HepG2 (cell line): Measurements from ENCODE around the gene TNFRSF18. TPM values are rescaled to one million over a fixed set of nuclear protein-coding genes. Genes with fewer than 3 reads are reported as not detected.

Experiments
- ATAC-seq: fragments of 200-7000 bp; cut with Tn5 transposase; 3 replicates; pipeline ENCODE4 v1.9.1; 2020; ENCODE audit warnings: mild to moderate bottlenecking, moderate library complexity
- BruUV-seq: library from RNA; stranded (reverse); fragments of 400-500 nt; replicated peaks from 2 replicates; lab custom pipeline; 2021; lab: Mats Ljungman, UMichigan
- CTCF ChIA-PET: fragments of 300-600 bp; formaldehyde crosslinking; extraction: SDS; loops from one replicate; lab custom pipeline; 2021; ENCODE audit warnings: low total read pairs, inconsistent platforms, low intra/inter-chr PET ratio; lab: Yijun Ruan, JAX
- POLR2A ChIA-PET: fragments of 350-600 bp; sonication (Branson Sonifier 250); formaldehyde crosslinking; loops from one replicate; lab custom pipeline; 2020; ENCODE audit warnings: antibody characterized with exemption, inconsistent platforms; lab: Yijun Ruan, JAX
- DNase-seq: peaks from one replicate; pipeline ENCODE4 v3.0.0-alpha.2; 2015; ENCODE audit warnings: low spot score
- FAIRE-seq: peaks from 3 replicates; lab custom pipeline; 2011; peaks lifted over from hg19 to GRCh38; lab: Jason Lieb, UNC
- H2AFZ ChIP-seq: one replicate; pipeline ENCODE4 v1.6.1; 2011; ENCODE audit warnings: low read length, inconsistent platforms
- H3K27ac ChIP-seq: fragments of 300-600 bp; 3 replicates; pipeline ENCODE4 v1.8.0; 2011; ENCODE audit warnings: mixed run types, mild to moderate bottlenecking, mixed read lengths, low read length, inconsistent platforms; ENCODE audit not compliant: insufficient read depth; ENCODE audit errors: extremely low read length
- H3K27me3 ChIP-seq, 2 experiments: fragments of 200-600 bp in 1 of 2; 2 replicates in 1 of 2; 3 replicates in 1 of 2; pipeline versions ENCODE4 v1.6.0 to v1.8.0; 2011; ENCODE audit warnings: low read length in 2 of 2, mild to moderate bottlenecking in 2 of 2, moderate library complexity in 2 of 2, inconsistent platforms in 1 of 2; ENCODE audit not compliant: insufficient read depth in 2 of 2, control insufficient read depth in 1 of 2
- H3K36me3 ChIP-seq, 2 experiments: fragments of 200-600 bp in 1 of 2; replicated peaks in 1 of 2; 2 replicates in 1 of 2; 3 replicates in 1 of 2; pipeline versions ENCODE4 v1.5.1 to v1.8.0; 2011; ENCODE audit warnings: low read length in 2 of 2, inconsistent platforms in 1 of 2; ENCODE audit not compliant: insufficient read depth in 2 of 2, control insufficient read depth in 1 of 2
- H3K4me1 ChIP-seq: 2 replicates; pipeline ENCODE4 v1.5.1; 2012; ENCODE audit warnings: low read length, inconsistent platforms; ENCODE audit not compliant: insufficient read depth
- H3K4me2 ChIP-seq: 2 replicates; pipeline ENCODE4 v1.6.0; 2011; ENCODE audit warnings: low read depth, low read length, inconsistent platforms
- H3K4me3 ChIP-seq, 3 experiments: fragments of 200-600 bp in 1 of 3; sonication (generic), shearing (Covaris generic) in 1 of 3; replicated peaks in 1 of 3; 2 replicates each; pipeline ENCODE4 v1.5.1; 2011 to 2016; ENCODE audit warnings: low read length in 3 of 3, inconsistent platforms in 2 of 3, low read depth in 2 of 3, mild to moderate bottlenecking in 2 of 3, control low read depth in 1 of 3, mixed read lengths in 1 of 3; ENCODE audit not compliant: insufficient read depth in 1 of 3
- H3K79me2 ChIP-seq: one replicate; pipeline ENCODE4 v1.6.1; 2011; ENCODE audit warnings: low read length, inconsistent platforms; ENCODE audit not compliant: insufficient read depth
- H3K9ac ChIP-seq: 2 replicates; pipeline ENCODE4 v1.6.0; 2011; ENCODE audit warnings: mild to moderate bottlenecking, low read depth, low read length, inconsistent platforms; ENCODE audit not compliant: insufficient read depth
- H3K9me3 ChIP-seq: 2 replicates; pipeline ENCODE4 v1.5.1; 2012; ENCODE audit warnings: mild to moderate bottlenecking, low read length
- H4K20me1 ChIP-seq: 2 replicates; pipeline ENCODE4 v1.6.0; 2011; ENCODE audit warnings: inconsistent platforms, mild to moderate bottlenecking, low read length, moderate library complexity; ENCODE audit not compliant: insufficient read depth
- ATF7-NPFF ChIP-seq: sonication (generic); formaldehyde crosslinking; IDR thresholded peaks from 2 replicates; pipeline ENCODE4 v1.8.1; 2023; ENCODE audit warnings: mild to moderate bottlenecking, low read depth, missing genetic modification reagents, moderate library complexity
- ATM ChIP-seq: fragments of 450-650 bp; IDR thresholded peaks from 2 replicates; pipeline ENCODE4 v1.7.1; 2017; ENCODE audit warnings: mild to moderate bottlenecking, borderline replicate concordance
- BCL6 ChIP-seq: IDR thresholded peaks from 2 replicates; pipeline ENCODE4 v1.6.1; 2016; ENCODE audit warnings: missing genetic modification reagents, missing compliant biosample characterization
- GATA4 ChIP-seq: sonication (generic); IDR thresholded peaks from 2 replicates; pipeline ENCODE4 v1.6.1; 2016; ENCODE audit warnings: antibody characterized with exemption, low read depth, borderline replicate concordance
- KMT2A ChIP-seq: sonication (generic); formaldehyde crosslinking; IDR thresholded peaks from 2 replicates; pipeline ENCODE4 v1.4.0; 2020; ENCODE audit warnings: missing genetic modification reagents
- MIXL1 ChIP-seq: IDR thresholded peaks from 2 replicates; pipeline ENCODE4 v1.6.1; 2016
- NFE2L1 ChIP-seq: sonication (generic); formaldehyde crosslinking; IDR thresholded peaks from 2 replicates; pipeline ENCODE4 v1.4.0; 2020; ENCODE audit warnings: missing genetic modification reagents, mild to moderate bottlenecking, borderline replicate concordance
- NFRKB ChIP-seq: fragments of 450-650 bp; IDR thresholded peaks from 2 replicates; pipeline ENCODE4 v1.6.1; 2017
- PHB2 ChIP-seq: fragments of 450-650 bp; IDR thresholded peaks from 2 replicates; pipeline ENCODE4 v1.6.1; 2018; ENCODE audit not compliant: partially characterized antibody
- REXO4 ChIP-seq: sonication (generic); formaldehyde crosslinking; IDR thresholded peaks from 2 replicates; pipeline ENCODE4 v1.8.0; 2022; ENCODE audit warnings: missing genetic modification reagents, mild to moderate bottlenecking, borderline replicate concordance
- ZNF547 ChIP-seq: sonication (generic); formaldehyde crosslinking; IDR thresholded peaks from 2 replicates; pipeline ENCODE4 v1.5.1; 2020; ENCODE audit warnings: mild to moderate bottlenecking, missing genetic modification reagents
- ZNF562 ChIP-seq: sonication (generic); formaldehyde crosslinking; IDR thresholded peaks from 2 replicates; pipeline ENCODE4 v1.8.0; 2022; ENCODE audit warnings: missing genetic modification reagents, borderline replicate concordance
- ZNF75D ChIP-seq: sonication (generic); formaldehyde crosslinking; IDR thresholded peaks from 2 replicates; pipeline ENCODE4 v1.8.1; 2023; ENCODE audit warnings: missing genetic modification reagents, mild to moderate bottlenecking, borderline replicate concordance
- ZNF788 ChIP-seq: sonication (generic); formaldehyde crosslinking; IDR thresholded peaks from 2 replicates; pipeline ENCODE4 v1.5.0; 2020; ENCODE audit warnings: mild to moderate bottlenecking, missing genetic modification reagents, borderline replicate concordance
- ZNF839 ChIP-seq: sonication (generic); formaldehyde crosslinking; IDR thresholded peaks from 2 replicates; pipeline ENCODE4 v1.4.0; 2020; ENCODE audit warnings: missing genetic modification reagents, mild to moderate bottlenecking, borderline replicate concordance
- ZZZ3 ChIP-seq: sonication (generic); formaldehyde crosslinking; IDR thresholded peaks from 2 replicates; pipeline ENCODE4 v1.4.0; 2020; ENCODE audit warnings: missing genetic modification reagents, mild to moderate bottlenecking, borderline replicate concordance
- WGBS: methylation state at CpG from one replicate; pipeline ENCODE4 v1.1.6; 2017; ENCODE audit warnings: low lambda C conversion rate; 5-methylcytosine and 5-hydroxymethylcytosine counted together
- in situ Hi-C: cut with HindIII; loops from 2 replicates; pipeline ENCODE4 v1.10.0; 2017; ENCODE audit warnings: low pct_unique_long_range_greater_than_20kb; ENCODE audit not compliant: extremely low pct_ligation_motif_present
- intact Hi-C: fragments of 100-400 bp; cut with micrococcal nuclease; formaldehyde crosslinking; loops from one replicate; pipeline ENCODE4 v1.10.0; 2022; ENCODE audit not compliant: unreplicated experiment
- polyA plus RNA-seq, 8 experiments: library from polyadenylated mRNA; depleted of rRNA in 3 of 8; stranded (reverse) in 7 of 8; unstranded in 1 of 8; fragments of >200 nt; fragmentation: Illumina TruSeq in 4 of 8; extraction: Trizol in 4 of 8; gene quantifications; 2 replicates each; pipeline versions ENCODE4 v1.2.1 to v1.2.3, GENCODE V29; 2011 to 2016; ENCODE audit warnings: low read depth in 4 of 8, missing spikeins in 1 of 8, mixed read lengths in 1 of 8; ENCODE audit not compliant: insufficient read depth in 1 of 8
- total RNA-seq, 5 experiments: library from RNA; depleted of rRNA; stranded (reverse); fragments of >200 nt; fragmentation: Illumina TruSeq; extraction: Trizol; gene quantifications; 2 replicates each; pipeline ENCODE4 v1.2.3, GENCODE V29; 2016; ENCODE audit warnings: low read depth in 1 of 5
- TF ChIP-seq, protein P1 (sequence below): sonication (generic); formaldehyde crosslinking; IDR thresholded peaks from 2 replicates; pipeline ENCODE4 v1.8.1; 2022; ENCODE audit warnings: low read depth, mild to moderate bottlenecking, missing genetic modification reagents
- TF ChIP-seq, protein P2 (sequence below): sonication (generic); formaldehyde crosslinking; conservative IDR thresholded peaks from 2 replicates; pipeline ENCODE4 v1.8.0; 2022; ENCODE audit warnings: missing genetic modification reagents
- TF ChIP-seq, protein P3 (sequence below): sonication (generic); formaldehyde crosslinking; IDR thresholded peaks from 2 replicates; pipeline ENCODE4 v1.4.0; 2020; ENCODE audit warnings: mild to moderate bottlenecking, low read depth, missing genetic modification reagents

The TNFRSF18 gene
- total and polyA plus RNA-seq, 2 of the 13 experiments (the other 11 are each of a cell fraction or from before 2014, with no cell fraction given), result not detected

DNA sequence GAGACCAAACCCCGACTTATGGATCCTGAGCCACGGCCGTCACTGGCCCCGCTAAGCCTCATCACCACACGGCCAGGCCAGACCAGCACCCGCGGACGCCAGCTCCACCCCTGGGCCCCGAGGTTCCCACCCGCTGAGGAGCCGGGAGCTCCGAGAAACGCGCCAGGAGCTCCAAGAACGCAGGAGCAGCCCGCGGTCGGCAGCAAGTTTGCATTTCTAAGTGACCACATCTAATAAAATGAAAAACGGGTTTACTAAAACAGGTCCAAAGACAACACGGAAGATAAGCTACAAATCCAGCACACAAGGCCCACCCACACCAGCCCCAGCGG is 48.2 kb upstream of the TNFRSF18 start:
- no peak for TF ChIP-seq MIXL1 (CRISPR knock-in tag)
- no peak for TF ChIP-seq ZNF562 (CRISPR knock-in tag)
- no peak for TF ChIP-seq ZNF839 (CRISPR knock-in tag)
- TF ChIP-seq REXO4, result no peak
- TF ChIP-seq BCL6 (CRISPR knock-in tag), result no peak
- TF ChIP-seq ZNF75D, result no peak
- TF ChIP-seq ZNF788 (CRISPR knock-in tag), result no peak
- TF ChIP-seq, protein P1, sequence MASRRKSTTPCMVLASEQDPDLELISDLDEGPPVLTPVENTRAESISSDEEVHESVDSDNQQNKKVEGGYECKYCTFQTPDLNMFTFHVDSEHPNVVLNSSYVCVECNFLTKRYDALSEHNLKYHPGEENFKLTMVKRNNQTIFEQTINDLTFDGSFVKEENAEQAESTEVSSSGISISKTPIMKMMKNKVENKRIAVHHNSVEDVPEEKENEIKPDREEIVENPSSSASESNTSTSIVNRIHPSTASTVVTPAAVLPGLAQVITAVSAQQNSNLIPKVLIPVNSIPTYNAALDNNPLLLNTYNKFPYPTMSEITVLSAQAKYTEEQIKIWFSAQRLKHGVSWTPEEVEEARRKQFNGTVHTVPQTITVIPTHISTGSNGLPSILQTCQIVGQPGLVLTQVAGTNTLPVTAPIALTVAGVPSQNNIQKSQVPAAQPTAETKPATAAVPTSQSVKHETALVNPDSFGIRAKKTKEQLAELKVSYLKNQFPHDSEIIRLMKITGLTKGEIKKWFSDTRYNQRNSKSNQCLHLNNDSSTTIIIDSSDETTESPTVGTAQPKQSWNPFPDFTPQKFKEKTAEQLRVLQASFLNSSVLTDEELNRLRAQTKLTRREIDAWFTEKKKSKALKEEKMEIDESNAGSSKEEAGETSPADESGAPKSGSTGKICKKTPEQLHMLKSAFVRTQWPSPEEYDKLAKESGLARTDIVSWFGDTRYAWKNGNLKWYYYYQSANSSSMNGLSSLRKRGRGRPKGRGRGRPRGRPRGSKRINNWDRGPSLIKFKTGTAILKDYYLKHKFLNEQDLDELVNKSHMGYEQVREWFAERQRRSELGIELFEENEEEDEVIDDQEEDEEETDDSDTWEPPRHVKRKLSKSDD, result no peak
- TF ChIP-seq NFRKB, result no peak
- no peak for TF ChIP-seq ZNF547 (CRISPR knock-in tag)
- no peak for TF ChIP-seq NFE2L1 (CRISPR knock-in tag)
- no peak for TF ChIP-seq ZZZ3 (CRISPR knock-in tag)
- TF ChIP-seq ATF7-NPFF (CRISPR knock-in tag), result no peak
- TF ChIP-seq, protein P2, sequence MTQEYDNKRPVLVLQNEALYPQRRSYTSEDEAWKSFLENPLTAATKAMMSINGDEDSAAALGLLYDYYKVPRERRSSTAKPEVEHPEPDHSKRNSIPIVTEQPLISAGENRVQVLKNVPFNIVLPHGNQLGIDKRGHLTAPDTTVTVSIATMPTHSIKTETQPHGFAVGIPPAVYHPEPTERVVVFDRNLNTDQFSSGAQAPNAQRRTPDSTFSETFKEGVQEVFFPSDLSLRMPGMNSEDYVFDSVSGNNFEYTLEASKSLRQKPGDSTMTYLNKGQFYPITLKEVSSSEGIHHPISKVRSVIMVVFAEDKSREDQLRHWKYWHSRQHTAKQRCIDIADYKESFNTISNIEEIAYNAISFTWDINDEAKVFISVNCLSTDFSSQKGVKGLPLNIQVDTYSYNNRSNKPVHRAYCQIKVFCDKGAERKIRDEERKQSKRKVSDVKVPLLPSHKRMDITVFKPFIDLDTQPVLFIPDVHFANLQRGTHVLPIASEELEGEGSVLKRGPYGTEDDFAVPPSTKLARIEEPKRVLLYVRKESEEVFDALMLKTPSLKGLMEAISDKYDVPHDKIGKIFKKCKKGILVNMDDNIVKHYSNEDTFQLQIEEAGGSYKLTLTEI, result no peak
- TF ChIP-seq, protein P3, sequence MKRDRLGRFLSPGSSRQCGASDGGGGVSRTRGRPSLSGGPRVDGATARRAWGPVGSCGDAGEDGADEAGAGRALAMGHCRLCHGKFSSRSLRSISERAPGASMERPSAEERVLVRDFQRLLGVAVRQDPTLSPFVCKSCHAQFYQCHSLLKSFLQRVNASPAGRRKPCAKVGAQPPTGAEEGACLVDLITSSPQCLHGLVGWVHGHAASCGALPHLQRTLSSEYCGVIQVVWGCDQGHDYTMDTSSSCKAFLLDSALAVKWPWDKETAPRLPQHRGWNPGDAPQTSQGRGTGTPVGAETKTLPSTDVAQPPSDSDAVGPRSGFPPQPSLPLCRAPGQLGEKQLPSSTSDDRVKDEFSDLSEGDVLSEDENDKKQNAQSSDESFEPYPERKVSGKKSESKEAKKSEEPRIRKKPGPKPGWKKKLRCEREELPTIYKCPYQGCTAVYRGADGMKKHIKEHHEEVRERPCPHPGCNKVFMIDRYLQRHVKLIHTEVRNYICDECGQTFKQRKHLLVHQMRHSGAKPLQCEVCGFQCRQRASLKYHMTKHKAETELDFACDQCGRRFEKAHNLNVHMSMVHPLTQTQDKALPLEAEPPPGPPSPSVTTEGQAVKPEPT (CRISPR knock-in tag), result no peak
- TF ChIP-seq KMT2A, result no peak
- no peak for TF ChIP-seq PHB2
- no peak for TF ChIP-seq GATA4
- TF ChIP-seq ATM, result no peak
- TF ChIP-seq, all 625 proteins: peak for 0
- ATAC-seq, result no peak
- POLR2A ChIA-PET, result no interaction called here
- Histone ChIP-seq H3K9me3 (no peaks in the 10 kb centered on the region), H3K36me3 (peaks cover 12 to 26% of the 10 kb centered on the region in 2 experiments; a peak in 4 of 5 replicates), H3K9ac (no peak overlapping the region), H2AFZ (no peak overlapping the region), H4K20me1 (no peaks in the 10 kb centered on the region), H3K4me2 (no peak overlapping the region), H3K27ac (no peak overlapping the region), H3K79me2 (no peaks in the 10 kb centered on the region), H3K27me3 (no peaks in the 10 kb centered on the region), H3K4me3 (no peak overlapping the region), H3K4me1 (no peaks in the 10 kb centered on the region)
- in situ Hi-C loops (no loop called here), intact Hi-C loops (loop anchor here (5.0 kb wide), 1 partner anchor 132 kb away; no protein-coding TSS in a partner anchor)
- no peak for DNase-seq
- CTCF ChIA-PET, result no interaction called here
- BruUV-seq, result no TSS peak
- 98% methylated on average over 21 of the region's 21 CpGs for WGBS
- FAIRE-seq, result no peak
